Left ventricle myocardium inferior (tissue), 1 donor: ENCODE data around the gene PPP1R14C. TPM values are rescaled to one million over a fixed set of nuclear protein-coding genes. Genes with fewer than 3 reads are reported as not detected.

ENCODE experiments used
- DNase-seq: peaks from one replicate; pipeline ENCODE4 v3.0.0-alpha.2; 2020
- H3K27ac ChIP-seq: fragments of 200-600 bp; replicated peaks from 2 replicates; pipeline ENCODE4 v1.8.0; 2021
- H3K27me3 ChIP-seq: fragments of 200-600 bp; 2 replicates; pipeline ENCODE4 v1.8.0; 2021; ENCODE audit warnings: low read depth
- H3K36me3 ChIP-seq: fragments of 200-600 bp; 2 replicates; pipeline ENCODE4 v1.8.0; 2021
- H3K4me1 ChIP-seq: fragments of 200-600 bp; 2 replicates; pipeline ENCODE4 v1.8.0; 2021
- H3K4me3 ChIP-seq: fragments of 200-600 bp; 2 replicates; pipeline ENCODE4 v1.8.0; 2021; ENCODE audit warnings: mild to moderate bottlenecking, moderate library complexity
- H3K9me3 ChIP-seq: fragments of 200-600 bp; replicated peaks from 2 replicates; pipeline ENCODE4 v1.8.0; 2021
- CTCF ChIP-seq: fragments of 200-600 bp; IDR thresholded peaks from 2 replicates; pipeline ENCODE4 v1.8.0; 2021; ENCODE audit warnings: antibody characterized with exemption, mild to moderate bottlenecking, borderline replicate concordance
- intact Hi-C: fragments of 100-400 bp; cut with micrococcal nuclease; formaldehyde crosslinking; loops from one replicate; pipeline ENCODE4 v1.11.0; 2022
- total RNA-seq: library from RNA; stranded (reverse); fragmentation: NEBNext Ultra II Directional; extraction: Animal tissue kit (Norgen Biotek cat#: 25700); gene quantifications from one replicate; pipeline ENCODE4 v1.2.1, GENCODE V29; 2021
- donor health status: DM: no; HTN: yes; CAD: no; lungs with severe emphysema.

PPP1R14C gene
- total RNA-seq, 1 donor from 2014 or later: 116 TPM

GRCh38 chr6:150150458-150150820 is 7.6 kb downstream of the PPP1R14C start:
- peak overlapping the region; percentile 16 for H3K27ac ChIP-seq
- DNase-seq: no peak
- TF ChIP-seq CTCF: no peak
- H3K9me3 ChIP-seq: no peaks in the 10 kb centered on the region
- H3K27me3 ChIP-seq: peaks cover 55% of the 10 kb centered on the region
- peak overlapping the region; percentile 1 for H3K4me3 ChIP-seq
- peaks cover 68% of the 10 kb centered on the region for H3K4me1 ChIP-seq
- intact Hi-C loops: no loop called here
- no peaks in the 10 kb centered on the region for H3K36me3 ChIP-seq

GRCh38 chr6:150150821-150151646 is 8.2 kb downstream of the PPP1R14C start:
- Histone ChIP-seq H3K27me3 (peaks cover 49% of the 10 kb centered on the region), H3K36me3 (no peaks in the 10 kb centered on the region), H3K9me3 (no peaks in the 10 kb centered on the region), H3K4me3 (peak overlapping the region; percentile 1), H3K4me1 (peaks cover 67% of the 10 kb centered on the region), H3K27ac (peak overlapping the region; percentile 16)
- no peak for DNase-seq
- intact Hi-C loops: no loop called here
- no peak for TF ChIP-seq CTCF

GRCh38 chr6:150152891-150153876 is 10.3 kb downstream of the PPP1R14C start:
- DNase-seq: no peak
- Histone ChIP-seq H3K36me3 (no peaks in the 10 kb centered on the region), H3K4me1 (peaks cover 47% of the 10 kb centered on the region), H3K27ac (no peak overlapping the region), H3K9me3 (no peaks in the 10 kb centered on the region), H3K27me3 (peaks cover 29% of the 10 kb centered on the region), H3K4me3 (no peak overlapping the region)
- intact Hi-C loops: no loop called here
- no peak for TF ChIP-seq CTCF

- H3K27me3 ChIP-seq: peaks cover 27% of the 10 kb centered on the region
- peaks cover 47% of the 10 kb centered on the region for H3K4me1 ChIP-seq
- intact Hi-C loops: no loop called here
- H3K27ac ChIP-seq: no peak overlapping the region
- no peak for TF ChIP-seq CTCF
- DNase-seq: no peak
- H3K36me3 ChIP-seq: no peaks in the 10 kb centered on the region
- H3K4me3 ChIP-seq: no peak overlapping the region
- no peaks in the 10 kb centered on the region for H3K9me3 ChIP-seq
Measured at GRCh38 chr6:150153905-150154492, 11.2 kb downstream of the PPP1R14C start.

GRCh38 chr6:150156460-150156859 is 13.6 kb downstream of the PPP1R14C start:
- H3K36me3 ChIP-seq: no peaks in the 10 kb centered on the region

More at GRCh38 chr6:150156460-150156859, 13.6 kb downstream of the PPP1R14C start:
- intact Hi-C loops: no loop called here
- H3K4me1 ChIP-seq: peaks cover 26% of the 10 kb centered on the region
- no peak overlapping the region for H3K4me3 ChIP-seq
- no peaks in the 10 kb centered on the region for H3K9me3 ChIP-seq
- H3K27ac ChIP-seq: no peak overlapping the region
- H3K27me3 ChIP-seq: peaks cover 14% of the 10 kb centered on the region
- DNase-seq: no peak
- no peak for TF ChIP-seq CTCF
